IPS-18c (cell line): ENCODE results near the gene SELENOI.

Experiments
- H3K4me3 ChIP-seq: 2 replicates; pipeline ENCODE4 v1.7.0; 2013; ENCODE audit warnings: low read depth, mild to moderate bottlenecking, low read length, moderate library complexity; ENCODE audit not compliant: insufficient read depth
- H3K9me3 ChIP-seq: one replicate; pipeline ENCODE4 v1.6.1; 2013; ENCODE audit warnings: mild to moderate bottlenecking, low read length, moderate library complexity; ENCODE audit not compliant: control insufficient read depth, insufficient read depth

SELENOI gene

DNA sequence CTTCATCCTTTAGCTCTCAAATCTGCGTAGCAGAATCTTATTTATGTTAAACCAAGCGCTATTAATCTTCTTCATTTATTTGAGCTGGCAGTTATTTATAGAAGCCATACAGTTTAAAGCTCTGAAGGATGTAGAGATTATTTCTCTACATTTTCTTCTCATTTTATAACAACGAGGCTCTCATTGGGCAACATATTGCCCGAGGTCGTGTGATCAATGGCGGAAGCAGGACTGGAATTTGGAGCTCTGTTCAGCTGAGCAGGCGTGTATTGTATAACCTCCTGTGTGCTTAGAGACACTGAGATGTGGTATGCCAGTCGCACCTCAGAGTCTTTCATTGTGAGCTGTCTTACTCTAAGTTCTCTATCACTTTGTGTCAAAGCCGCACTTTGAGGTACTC lies 38.2 kb downstream of the SELENOI start:
- H3K9me3 ChIP-seq, result no peaks in the 10 kb centered on the region
- H3K4me3 ChIP-seq, result no peak overlapping the region

DNA sequence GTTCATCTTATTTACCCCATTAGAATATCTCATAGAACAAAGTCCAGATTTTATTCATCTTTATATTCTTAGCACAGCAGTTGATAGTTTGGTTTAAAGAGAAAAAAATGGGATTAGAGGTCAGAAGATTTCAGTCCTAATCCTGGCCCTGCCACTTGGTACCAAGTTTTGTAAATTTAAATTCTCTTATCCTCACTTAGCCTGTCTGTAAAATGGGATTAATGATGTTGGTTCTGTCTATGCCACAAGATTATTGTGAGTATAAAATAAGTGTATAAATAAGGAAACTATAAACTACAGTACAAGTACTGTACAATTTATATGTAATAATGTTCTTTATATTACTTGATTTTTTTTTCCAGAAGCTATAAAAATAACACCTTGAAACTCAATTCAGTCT lies 38.7 kb downstream of the SELENOI start:
- no peaks in the 10 kb centered on the region for H3K9me3 ChIP-seq

DNA sequence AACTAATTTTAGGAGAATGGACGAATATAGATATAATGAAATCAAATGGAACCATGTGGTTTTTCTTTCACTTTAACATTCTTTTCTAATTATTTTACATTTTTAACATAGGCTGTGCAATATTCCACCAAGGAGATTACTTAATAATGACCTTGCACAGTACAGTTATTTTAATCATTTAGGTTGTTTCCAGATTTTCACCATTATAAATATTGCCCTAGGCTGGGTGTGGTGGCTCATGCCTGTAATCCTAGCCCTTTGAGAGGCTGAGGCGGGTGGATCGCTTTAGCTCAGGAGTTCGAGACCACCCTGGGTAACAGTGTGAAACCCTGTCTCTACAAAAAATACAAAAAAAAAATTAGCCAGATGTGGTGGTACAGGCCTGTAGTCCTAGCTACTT lies 41.2 kb downstream of the SELENOI start:
- no peaks in the 10 kb centered on the region for H3K9me3 ChIP-seq
- H3K4me3 ChIP-seq, result no peak overlapping the region

More for the DNA sequence above, 38.7 kb downstream of the SELENOI start:
- H3K4me3 ChIP-seq, result no peak overlapping the region

DNA sequence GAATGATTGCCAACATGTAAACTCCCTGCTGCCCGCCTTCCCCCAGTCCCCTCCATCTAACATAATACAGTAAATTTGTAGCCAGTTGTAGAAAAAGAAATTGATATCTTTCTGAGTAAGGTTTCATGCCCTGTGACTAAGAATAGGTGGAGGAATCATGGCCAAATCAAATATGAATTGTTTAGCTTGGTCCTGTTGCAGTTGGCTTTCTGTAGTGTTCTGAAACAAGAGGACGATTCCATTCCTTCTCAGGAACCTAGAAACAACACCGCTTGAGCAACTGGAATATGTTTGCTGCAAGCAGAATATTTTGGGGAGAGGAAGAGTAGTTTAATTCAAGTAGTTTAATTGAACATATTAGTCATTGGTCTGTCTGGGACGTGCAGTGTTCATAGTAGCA lies 48.8 kb downstream of the SELENOI start:
- H3K4me3 ChIP-seq, result no peak overlapping the region
- H3K9me3 ChIP-seq, result no peaks in the 10 kb centered on the region

DNA sequence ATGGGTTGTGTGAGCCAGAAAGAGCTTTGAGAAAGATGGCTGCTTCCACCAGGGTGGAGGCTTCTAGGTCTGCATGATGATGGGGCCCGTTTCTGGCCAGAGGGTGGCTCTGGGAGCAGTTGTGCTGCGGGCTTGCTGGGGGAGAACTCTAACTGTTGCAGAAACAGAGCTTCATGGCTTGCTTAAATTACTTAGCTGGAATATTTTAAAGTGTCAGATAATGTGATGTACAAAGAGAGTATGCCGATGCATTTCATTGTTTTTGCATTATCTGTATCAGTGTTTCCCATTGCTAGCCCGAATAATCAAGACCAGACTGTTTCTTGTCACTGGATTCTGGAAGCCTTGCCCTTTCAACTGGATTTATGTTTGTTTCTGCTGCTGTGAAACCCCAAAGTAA lies 49.5 kb downstream of the SELENOI start:
- H3K4me3 ChIP-seq, result no peak overlapping the region
- H3K9me3 ChIP-seq, result no peaks in the 10 kb centered on the region

DNA sequence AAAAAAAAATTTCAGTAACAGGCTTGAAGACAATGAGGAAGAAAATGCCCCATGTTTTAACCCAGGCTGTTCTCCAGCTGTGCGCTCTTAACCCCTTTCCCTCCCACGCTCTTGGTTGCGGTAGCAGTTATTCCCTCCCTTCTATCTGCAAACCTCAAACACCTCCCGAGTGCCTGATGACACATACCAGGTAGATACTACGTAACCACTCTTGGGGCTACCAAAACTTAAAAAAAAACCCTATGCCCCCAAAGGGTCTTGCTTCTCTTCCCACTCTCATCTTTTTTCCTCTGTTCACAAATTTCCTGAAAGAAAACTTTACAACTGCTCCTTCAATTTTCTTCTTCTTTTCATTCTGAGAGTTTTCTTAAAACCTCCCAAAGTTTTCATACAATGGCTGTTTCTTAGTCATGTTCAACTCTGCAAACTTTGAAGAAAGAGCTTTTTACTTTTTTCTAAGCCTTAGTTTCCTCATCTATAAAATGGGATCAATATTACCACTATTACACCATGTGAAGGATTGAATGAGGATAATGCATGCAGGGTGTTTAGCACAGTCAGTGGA lies 50.9 kb downstream of the SELENOI start:
- Histone ChIP-seq H3K4me3 (no peak overlapping the region), H3K9me3 (no peaks in the 10 kb centered on the region)

DNA sequence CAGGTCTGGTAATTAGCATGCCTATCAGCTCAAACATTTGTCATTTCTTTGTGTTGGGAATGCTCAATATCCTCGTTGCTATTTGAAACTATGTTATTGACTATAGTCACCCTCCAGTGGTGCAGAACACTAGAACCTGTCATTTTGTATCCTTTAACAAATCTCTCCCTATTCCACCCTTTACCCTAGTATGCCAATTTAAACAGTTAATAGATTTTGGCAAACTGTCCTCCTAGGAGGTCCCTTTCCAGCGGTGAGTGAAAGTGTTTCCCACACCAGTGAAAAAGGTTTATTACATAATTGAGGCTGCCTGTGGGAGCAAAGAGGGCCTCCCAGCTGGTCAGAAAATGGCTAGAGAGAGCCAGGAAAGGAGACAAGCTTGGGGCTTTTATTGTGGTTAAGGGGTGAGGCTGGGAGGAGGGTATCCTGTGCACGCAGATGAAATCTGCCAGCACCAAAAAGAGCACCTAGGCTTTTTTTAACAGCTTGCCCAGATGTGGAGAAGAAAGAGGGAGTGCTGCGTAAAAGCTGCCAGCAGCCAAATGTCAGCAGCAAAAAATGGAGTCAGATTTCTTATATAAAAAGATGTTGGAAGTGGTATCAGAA lies 53.9 kb downstream of the SELENOI start:
- Histone ChIP-seq H3K9me3 (no peaks in the 10 kb centered on the region), H3K4me3 (no peak overlapping the region)

DNA sequence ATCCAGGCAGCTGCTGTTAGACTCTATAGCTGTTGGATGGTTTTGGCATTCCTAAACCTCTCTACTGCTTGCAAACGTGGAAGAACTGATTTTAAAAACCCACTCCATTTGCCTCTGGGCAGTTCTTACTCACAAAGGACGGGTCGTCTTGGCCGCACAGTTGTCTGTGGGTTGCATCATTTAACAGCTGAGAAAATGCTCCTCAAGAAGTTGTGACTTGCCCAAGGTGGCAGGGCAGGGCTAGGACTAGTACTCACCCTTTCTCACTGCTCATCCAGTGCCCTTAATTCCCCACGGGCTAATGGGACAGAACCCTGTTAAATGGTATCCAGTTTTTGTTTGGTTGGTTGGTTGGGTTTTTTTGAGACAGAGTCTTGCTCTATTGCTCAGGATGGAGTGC lies 54.8 kb downstream of the SELENOI start:
- Histone ChIP-seq H3K4me3 (no peak overlapping the region), H3K9me3 (no peaks in the 10 kb centered on the region)

DNA sequence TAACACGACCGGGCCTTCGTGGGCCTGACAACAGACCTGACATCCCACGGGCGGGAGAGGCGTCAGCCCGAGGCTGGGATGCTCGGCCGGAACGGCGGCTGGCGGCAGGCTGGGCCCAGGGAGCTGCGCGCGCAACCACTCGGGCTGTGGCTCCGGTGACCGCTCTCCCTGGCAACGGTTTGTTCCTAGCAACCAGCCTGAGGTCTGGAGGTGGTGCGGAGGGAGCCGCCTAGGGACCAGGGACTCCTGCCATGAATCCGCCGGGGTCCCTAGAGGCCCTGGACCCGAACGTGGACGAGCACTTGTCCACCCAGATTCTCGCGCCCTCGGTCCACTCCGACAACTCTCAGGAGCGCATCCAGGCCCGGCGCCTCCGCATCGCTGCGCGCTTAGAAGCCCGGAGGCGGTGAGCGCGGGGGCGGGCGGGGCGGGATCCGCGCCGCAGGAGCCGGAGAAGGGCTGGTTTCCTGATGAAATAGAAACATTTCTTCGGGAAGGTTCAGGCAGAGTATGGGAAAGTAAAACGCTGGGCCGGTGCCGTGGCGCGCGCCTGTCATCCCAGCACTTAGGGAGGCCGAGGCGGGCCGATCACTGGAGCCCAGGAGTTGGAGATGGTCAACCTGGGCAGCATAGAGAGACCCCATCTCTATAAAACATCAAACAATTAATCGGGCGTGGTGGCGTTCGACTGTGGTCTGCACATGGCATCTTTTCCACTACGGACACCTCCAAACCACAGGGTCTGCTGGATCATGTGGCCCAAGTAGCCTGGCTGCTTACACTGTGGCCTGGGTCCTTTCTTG lies 56.0 kb downstream of the SELENOI start, which contains the start of gene DRC1:
Gene DRC1, plus strand, starts transcription at position 182 of the 803 bp plus-strand sequence. Its CDS starts 70 bp downstream, at position 252.
- Histone ChIP-seq H3K9me3 (no peaks in the 10 kb centered on the region), H3K4me3 (peak within 1 kb of the TSS; percentile 67)

DNA sequence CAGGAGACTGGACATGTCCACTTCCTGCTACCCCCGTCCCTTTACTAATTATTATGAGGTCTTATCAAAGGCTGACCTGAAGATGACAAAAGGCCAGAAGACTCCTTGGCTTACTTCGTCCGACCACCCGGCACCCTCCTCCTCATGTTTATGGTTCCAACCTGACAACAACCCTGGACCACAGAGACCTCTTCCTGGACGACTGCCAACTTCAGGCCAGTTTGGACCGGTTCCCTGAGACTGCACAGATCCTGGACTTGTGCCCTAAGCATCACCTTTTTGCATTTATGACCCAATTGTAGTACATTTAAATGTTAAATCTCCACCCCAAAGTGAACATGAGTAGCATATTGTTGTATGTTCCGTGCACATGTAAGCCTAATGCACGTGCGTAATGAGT lies 61.6 kb downstream of the SELENOI start:
- H3K4me3 ChIP-seq, result no peak overlapping the region
- no peaks in the 10 kb centered on the region for H3K9me3 ChIP-seq

DNA sequence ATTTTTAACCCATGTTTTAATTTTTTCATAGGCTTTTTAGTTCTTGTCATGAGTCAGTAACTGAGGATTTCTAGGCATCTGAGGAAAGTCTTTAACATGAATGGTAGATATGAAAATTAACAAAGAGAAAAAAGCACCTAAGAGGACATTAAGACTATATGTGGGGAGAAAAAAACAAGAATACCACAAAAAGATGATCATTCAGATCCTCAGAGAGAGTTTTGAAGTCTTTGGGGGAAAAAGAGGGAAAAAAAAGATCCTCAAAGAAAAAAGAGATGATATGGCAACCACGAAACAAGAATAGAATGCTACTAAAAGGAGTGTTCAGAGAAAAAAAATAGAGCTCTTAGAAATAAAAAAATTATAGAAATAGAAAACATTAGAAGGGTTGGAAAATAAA lies 63.8 kb downstream of the SELENOI start:
- Histone ChIP-seq H3K4me3 (no peak overlapping the region), H3K9me3 (no peaks in the 10 kb centered on the region)

DNA sequence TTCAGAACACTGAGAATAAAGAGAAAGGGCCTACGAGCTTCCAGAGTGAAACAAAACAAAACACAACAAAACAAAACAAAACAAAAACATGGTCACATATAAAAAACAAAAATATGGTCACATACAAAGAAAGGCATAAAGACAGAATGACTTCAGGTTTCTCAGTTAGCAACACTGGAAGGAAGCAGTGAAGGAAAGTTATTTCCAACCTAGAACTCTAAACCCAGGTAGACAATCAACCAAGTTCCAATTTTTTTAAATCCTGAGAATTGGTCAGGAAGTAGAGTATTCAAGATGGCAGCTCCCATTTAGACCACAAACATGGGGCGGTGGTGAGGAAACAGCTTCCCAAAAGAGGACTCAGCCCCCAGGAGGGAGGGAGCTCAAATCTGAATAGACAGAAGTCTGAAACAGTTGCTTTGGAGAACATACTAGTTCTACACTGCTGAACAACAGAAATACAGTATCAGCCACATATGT lies 64.9 kb downstream of the SELENOI start:
- H3K4me3 ChIP-seq, result no peak overlapping the region

DNA sequence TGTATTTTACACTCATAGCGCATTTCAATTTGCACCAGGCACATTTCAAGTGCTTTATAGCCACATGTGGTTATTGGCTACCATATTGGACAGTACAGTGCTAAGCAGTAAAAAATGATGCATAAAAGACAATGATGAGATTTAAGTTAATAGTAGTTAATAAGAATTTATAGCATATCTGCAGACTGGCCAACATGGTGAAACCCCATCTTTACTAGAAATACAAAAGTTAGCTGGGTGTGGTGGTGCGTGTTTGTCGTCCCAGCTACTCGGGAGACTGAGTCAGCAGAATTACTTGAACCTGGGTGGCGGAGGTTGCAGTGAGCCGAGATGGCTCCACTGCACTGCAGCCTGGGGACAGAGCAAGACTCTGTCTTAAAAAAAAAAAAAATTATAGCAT lies 65.5 kb downstream of the SELENOI start:
- Histone ChIP-seq H3K9me3 (no peaks in the 10 kb centered on the region), H3K4me3 (no peak overlapping the region)

More for the DNA sequence above, 64.9 kb downstream of the SELENOI start:
- H3K9me3 ChIP-seq, result no peaks in the 10 kb centered on the region

DNA sequence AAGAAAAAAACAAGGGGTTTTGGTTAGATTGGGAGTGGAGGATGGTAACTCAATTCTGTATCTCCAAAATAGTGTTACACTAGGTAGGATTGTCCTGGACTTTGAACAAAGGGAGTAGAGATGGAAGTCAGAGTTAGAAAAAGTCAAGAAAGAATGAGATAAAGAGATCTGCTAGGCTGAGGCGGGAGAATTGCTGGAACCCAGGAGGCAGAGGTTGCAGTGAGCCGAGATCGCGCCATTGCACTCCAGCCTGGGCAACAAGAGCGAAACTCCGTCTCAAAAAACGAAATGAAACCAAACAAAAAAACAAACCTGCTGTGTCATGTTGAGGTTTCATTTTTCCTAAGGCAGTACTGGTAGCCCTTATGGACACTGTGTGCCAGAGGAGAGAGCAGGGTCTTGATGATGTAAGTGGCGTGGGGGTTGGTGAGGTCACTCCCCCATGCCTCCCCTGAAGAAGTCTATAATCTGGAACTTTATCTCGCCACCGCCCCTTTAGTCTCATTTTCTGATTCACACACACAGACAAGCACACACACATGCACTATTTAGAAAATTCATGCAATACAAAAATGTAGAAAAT lies 66.2 kb downstream of the SELENOI start:
- no peaks in the 10 kb centered on the region for H3K9me3 ChIP-seq
- H3K4me3 ChIP-seq, result no peak overlapping the region

DNA sequence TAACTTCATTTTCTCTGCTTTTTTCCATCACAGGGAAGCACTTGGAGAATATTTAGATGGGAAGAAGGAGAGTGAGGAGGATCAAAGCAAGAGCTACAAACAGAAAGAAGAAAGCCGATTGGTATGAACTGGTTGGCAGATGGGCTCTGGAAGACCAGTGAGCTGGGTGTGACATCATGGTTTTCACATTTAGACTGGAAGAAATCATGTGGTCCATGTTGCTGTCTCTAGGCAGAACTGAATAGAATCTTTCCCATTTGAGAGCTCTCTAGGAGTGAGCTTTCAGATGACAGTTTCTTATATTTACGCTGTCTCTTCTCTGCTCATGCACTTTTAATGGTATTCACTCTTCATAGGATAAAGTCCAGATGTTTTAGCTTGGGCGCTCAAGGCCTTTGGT lies 68.4 kb downstream of the SELENOI start:
- Histone ChIP-seq H3K4me3 (no peak overlapping the region), H3K9me3 (no peaks in the 10 kb centered on the region)

DNA sequence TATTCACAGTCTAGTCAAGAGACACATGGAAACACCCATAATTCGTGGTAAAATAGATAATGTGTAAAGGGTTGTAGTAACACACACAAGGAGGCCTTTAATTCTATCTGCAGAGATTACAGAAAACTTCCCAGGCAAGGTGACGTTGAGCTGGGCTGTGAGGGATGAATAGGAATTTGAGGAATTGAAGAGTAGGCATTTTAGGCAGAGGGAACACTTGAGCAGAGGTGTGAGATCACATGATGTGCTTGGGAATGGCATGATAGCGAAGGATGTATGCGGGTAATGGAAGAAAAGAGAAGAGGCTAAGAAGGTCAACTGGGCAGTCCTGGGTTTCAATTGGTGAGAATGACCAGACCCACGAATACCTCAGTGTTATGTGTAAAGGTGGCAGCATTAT lies 76.0 kb downstream of the SELENOI start:
- H3K4me3 ChIP-seq, result no peak overlapping the region
- H3K9me3 ChIP-seq, result no peaks in the 10 kb centered on the region

DNA sequence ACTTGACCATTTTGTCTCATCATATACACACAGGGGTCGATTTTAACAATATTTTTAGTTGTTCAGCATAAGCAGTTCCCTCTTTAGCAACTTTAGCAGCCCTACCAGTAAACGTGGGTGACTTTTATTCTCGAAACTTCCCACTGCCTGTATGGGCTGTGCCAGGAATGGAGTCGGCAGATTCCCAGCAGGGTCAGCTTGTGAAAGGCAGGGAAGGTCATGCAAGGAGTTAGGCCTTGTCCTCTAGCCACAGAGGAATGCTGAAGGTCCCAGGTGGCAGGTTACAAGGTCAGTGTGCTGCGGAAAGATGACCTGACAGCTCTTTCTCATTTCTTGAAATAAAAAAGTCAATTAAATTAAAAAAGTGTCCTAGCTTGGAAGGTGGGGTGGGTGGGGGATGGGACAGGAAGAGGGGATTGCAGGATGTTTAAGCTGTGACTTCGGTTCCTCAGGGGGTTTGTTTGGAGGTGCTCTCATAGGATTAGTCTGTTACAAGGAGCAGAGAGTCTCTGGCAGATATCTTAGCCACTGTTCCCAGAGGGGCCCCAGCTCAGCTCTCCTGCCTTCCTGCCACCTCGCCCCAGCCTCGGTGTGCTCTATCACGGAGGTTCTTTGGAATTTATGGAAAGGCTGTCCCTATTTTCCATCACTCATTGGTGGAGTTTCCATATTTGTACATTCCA lies 77.1 kb downstream of the SELENOI start:
- no peaks in the 10 kb centered on the region for H3K9me3 ChIP-seq
- no peak overlapping the region for H3K4me3 ChIP-seq
